CD14-positive monocyte (primary cell): Measurements from ENCODE around the gene VOPP1. TPM values are rescaled to one million over a fixed set of nuclear protein-coding genes. Genes with fewer than 3 reads are reported as not detected.

Experiments used
- DNase-seq, 3 donors: peaks; one replicate each; pipeline ENCODE4 v3.0.0-alpha.2; 2011 to 2022
- H2AFZ ChIP-seq: 2 replicates; pipeline ENCODE4 v1.6.0; 2012; ENCODE audit warnings: mild to moderate bottlenecking, low read depth, low read length, inconsistent platforms; ENCODE audit not compliant: insufficient read depth, poor library complexity, severe bottlenecking
- H3K27ac ChIP-seq, 2 donors: 1 replicate in 1 of 2; 2 replicates in 1 of 2; pipeline ENCODE4 v1.5.1; 2012 to 2013; ENCODE audit warnings: low read length in 2 of 2, control low read depth in 1 of 2, inconsistent platforms in 1 of 2, low read depth in 1 of 2, mild to moderate bottlenecking in 1 of 2
- H3K27me3 ChIP-seq, 2 donors: one replicate each; pipeline versions ENCODE4 v1.6.0 to v1.6.1; 2011 to 2013; ENCODE audit warnings: low read length in 2 of 2; ENCODE audit not compliant: control insufficient read depth in 2 of 2, insufficient read depth in 2 of 2
- H3K36me3 ChIP-seq, 2 donors: replicated peaks in 1 of 2; 1 replicate in 1 of 2; 2 replicates in 1 of 2; pipeline versions ENCODE4 v1.5.1 to v1.6.1; 2012 to 2013; ENCODE audit warnings: low read length in 2 of 2, control low read depth in 1 of 2, inconsistent platforms in 1 of 2, mild to moderate bottlenecking in 1 of 2; ENCODE audit not compliant: insufficient read depth in 2 of 2, control insufficient read depth in 1 of 2
- H3K4me1 ChIP-seq, 2 donors: 1 replicate in 1 of 2; 2 replicates in 1 of 2; pipeline versions ENCODE4 v1.5.1 to v1.6.1; 2012 to 2013; ENCODE audit warnings: low read length in 2 of 2, control low read depth in 1 of 2, inconsistent platforms in 1 of 2, mild to moderate bottlenecking in 1 of 2, moderate library complexity in 1 of 2; ENCODE audit not compliant: insufficient read depth in 2 of 2, control insufficient read depth in 1 of 2
- H3K4me2 ChIP-seq: replicated peaks from 2 replicates; pipeline ENCODE3; 2012; ENCODE audit warnings: low read length, moderate library complexity, mild to moderate bottlenecking; ENCODE audit not compliant: poor library complexity, severe bottlenecking; ENCODE audit errors: extremely low read depth
- H3K4me3 ChIP-seq, 3 experiments: fragments of 200-600 bp in 1 of 3; sonication (generic) in 1 of 3; replicated peaks in 1 of 3; 1 replicate in 2 of 3; 2 replicates in 1 of 3; pipeline ENCODE4 v1.5.1; 2011 to 2013; ENCODE audit warnings: low read length in 3 of 3, mild to moderate bottlenecking in 3 of 3, control low read depth in 2 of 3, low read depth in 2 of 3, inconsistent platforms in 1 of 3, moderate library complexity in 1 of 3
- H3K79me2 ChIP-seq: 2 replicates; pipeline ENCODE4 v1.6.0; 2012; ENCODE audit warnings: mild to moderate bottlenecking, control low read depth, inconsistent platforms, low read length, moderate library complexity; ENCODE audit not compliant: insufficient read depth
- H3K9ac ChIP-seq: 2 replicates; pipeline ENCODE4 v1.6.0; 2017; ENCODE audit warnings: low read length, mild to moderate bottlenecking; ENCODE audit not compliant: insufficient read depth, poor library complexity, severe bottlenecking
- H3K9me3 ChIP-seq, 2 donors: replicated peaks in 1 of 2; 1 replicate in 1 of 2; 2 replicates in 1 of 2; pipeline versions ENCODE4 v1.5.1 to v1.6.1; 2012 to 2013; ENCODE audit warnings: low read length in 2 of 2, control low read depth in 1 of 2; ENCODE audit not compliant: control insufficient read depth in 1 of 2, insufficient read depth in 1 of 2
- H4K20me1 ChIP-seq: 2 replicates; pipeline ENCODE4 v1.6.0; 2012; ENCODE audit warnings: mild to moderate bottlenecking, low read length, control low read depth, moderate library complexity; ENCODE audit not compliant: insufficient read depth
- H3K27ac Mint-ChIP-seq, 7 donors: one replicate each; pipeline ENCODE4 v1.8.0; 2020; ENCODE audit warnings: mild to moderate bottlenecking in 7 of 7, mixed read lengths in 7 of 7, moderate library complexity in 6 of 7, inconsistent platforms in 2 of 7
- H3K27me3 Mint-ChIP-seq, 3 donors: one replicate each; pipeline ENCODE4 v1.8.0; 2021 to 2022; ENCODE audit warnings: low read depth in 3 of 3, mild to moderate bottlenecking in 3 of 3, mixed read lengths in 3 of 3, moderate library complexity in 3 of 3, inconsistent platforms in 1 of 3
- H3K36me3 Mint-ChIP-seq, 2 donors: one replicate each; pipeline ENCODE4 v1.8.0; 2020; ENCODE audit warnings: mixed read lengths in 2 of 2, inconsistent platforms in 1 of 2, mild to moderate bottlenecking in 1 of 2
- H3K4me1 Mint-ChIP-seq: one replicate; pipeline ENCODE4 v1.8.0; 2020; ENCODE audit warnings: mild to moderate bottlenecking, mixed read lengths
- H3K4me3 Mint-ChIP-seq, 2 donors: one replicate each; pipeline ENCODE4 v1.8.0; 2020; ENCODE audit warnings: mild to moderate bottlenecking in 2 of 2, mixed read lengths in 2 of 2, moderate library complexity in 1 of 2
- H3K9me3 Mint-ChIP-seq, 7 donors: one replicate each; pipeline ENCODE4 v1.8.0; 2020 to 2022; ENCODE audit warnings: mixed read lengths in 7 of 7, mild to moderate bottlenecking in 6 of 7, moderate library complexity in 6 of 7, inconsistent platforms in 2 of 7
- WGBS: methylation state at CpG from one replicate; pipeline ENCODE4 v1.1.5; 2013; ENCODE audit warnings: missing lambda C conversion rate; ENCODE audit not compliant: insufficient coverage; 5-methylcytosine and 5-hydroxymethylcytosine counted together
- intact Hi-C, 2 donors: fragments of 100-400 bp; cut with micrococcal nuclease; formaldehyde crosslinking; loops; one replicate each; pipeline versions ENCODE4 v1.15.0 to v1.15.1; 2023
- polyA plus RNA-seq, 3 donors: library from polyadenylated mRNA; depleted of rRNA in 1 of 3; unstranded in 2 of 3; stranded (reverse) in 1 of 3; fragments of 300-500 nt in 2 of 3; fragments of >200 nt in 1 of 3; fragmentation: Illumina TruSeq in 2 of 3; gene quantifications; 1 replicate in 2 of 3; 2 replicates in 1 of 3; pipeline ENCODE4 v1.2.3, GENCODE V29; 2012 to 2021
- TF ChIP-seq, protein P1 (sequence below): fragments of 200-600 bp; IDR thresholded peaks from one replicate; pipeline ENCODE4 v1.8.0; 2022; ENCODE audit warnings: antibody characterized with exemption, mild to moderate bottlenecking

Gene VOPP1
- polyA plus RNA-seq, 3 donors: 16.7 to 22.1 (median 18.0) TPM

DNA sequence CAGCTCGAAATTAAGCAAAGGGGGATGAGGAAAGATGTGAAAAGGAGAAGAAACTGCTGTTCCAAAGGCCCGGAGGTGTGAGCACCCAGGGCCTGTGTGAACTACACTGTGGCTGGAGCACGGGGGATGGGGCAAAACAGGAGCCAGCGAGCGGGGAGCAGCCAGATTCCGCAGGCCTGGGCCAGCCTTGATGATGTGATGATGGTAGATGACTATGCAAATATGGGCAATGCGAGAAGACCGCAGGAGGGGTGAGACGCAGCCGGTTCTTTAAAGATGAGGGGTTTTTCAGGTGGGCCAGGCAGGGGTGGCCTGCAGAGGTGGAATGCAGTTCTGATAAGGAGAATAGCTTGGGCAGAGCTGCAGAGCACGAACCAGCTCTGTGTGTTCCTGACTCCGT is 145.6 kb downstream of the VOPP1 start:
- DNase-seq: no peak
- Histone ChIP-seq H3K4me1 (no peaks in the 10 kb centered on the region), H3K9me3 (no peaks in the 10 kb centered on the region), H2AFZ (no peak overlapping the region), H3K9ac (no peak overlapping the region), H3K4me3 (no peak overlapping the region), H4K20me1 (no peaks in the 10 kb centered on the region), H3K79me2 (no peaks in the 10 kb centered on the region), H3K36me3 (peaks cover 7 to 25% of the 10 kb centered on the region in 2 donors), H3K27me3 (no peaks in the 10 kb centered on the region), H3K4me2 (no peak overlapping the region), H3K27ac (no peak overlapping the region)
- TF ChIP-seq, protein P1, sequence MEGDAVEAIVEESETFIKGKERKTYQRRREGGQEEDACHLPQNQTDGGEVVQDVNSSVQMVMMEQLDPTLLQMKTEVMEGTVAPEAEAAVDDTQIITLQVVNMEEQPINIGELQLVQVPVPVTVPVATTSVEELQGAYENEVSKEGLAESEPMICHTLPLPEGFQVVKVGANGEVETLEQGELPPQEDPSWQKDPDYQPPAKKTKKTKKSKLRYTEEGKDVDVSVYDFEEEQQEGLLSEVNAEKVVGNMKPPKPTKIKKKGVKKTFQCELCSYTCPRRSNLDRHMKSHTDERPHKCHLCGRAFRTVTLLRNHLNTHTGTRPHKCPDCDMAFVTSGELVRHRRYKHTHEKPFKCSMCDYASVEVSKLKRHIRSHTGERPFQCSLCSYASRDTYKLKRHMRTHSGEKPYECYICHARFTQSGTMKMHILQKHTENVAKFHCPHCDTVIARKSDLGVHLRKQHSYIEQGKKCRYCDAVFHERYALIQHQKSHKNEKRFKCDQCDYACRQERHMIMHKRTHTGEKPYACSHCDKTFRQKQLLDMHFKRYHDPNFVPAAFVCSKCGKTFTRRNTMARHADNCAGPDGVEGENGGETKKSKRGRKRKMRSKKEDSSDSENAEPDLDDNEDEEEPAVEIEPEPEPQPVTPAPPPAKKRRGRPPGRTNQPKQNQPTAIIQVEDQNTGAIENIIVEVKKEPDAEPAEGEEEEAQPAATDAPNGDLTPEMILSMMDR: no peak
- H3K4me3 Mint-ChIP-seq: no peak overlapping the region
- peaks cover 25 to 27% of the 10 kb centered on the region in 2 donors for H3K36me3 Mint-ChIP-seq
- peaks cover 8% of the 10 kb centered on the region for H3K4me1 Mint-ChIP-seq
- peaks cover 0 to 3% (median 0%) of the 10 kb centered on the region in 3 donors for H3K27me3 Mint-ChIP-seq
- intact Hi-C loops: no loop called here
- H3K9me3 Mint-ChIP-seq: no peaks in the 10 kb centered on the region
- H3K27ac Mint-ChIP-seq: peak overlapping the region in 1 of 7 donors; percentile 7
- 89% methylated on average over 12 of the region's 12 CpGs for WGBS

- intact Hi-C loops: no loop called here
- H3K9ac ChIP-seq: no peak overlapping the region
- no peaks in the 10 kb centered on the region for H3K9me3 Mint-ChIP-seq
These were observed 147.1 kb downstream of the VOPP1 start for GRCh38 chr7:55425141-55425752.

More at GRCh38 chr7:55425141-55425752, 147.1 kb downstream of the VOPP1 start:
- H3K9me3 ChIP-seq: no peaks in the 10 kb centered on the region
- no peak overlapping the region for H3K4me3 ChIP-seq
- H3K36me3 Mint-ChIP-seq: peaks cover 25 to 26% of the 10 kb centered on the region in 2 donors
- H3K27ac ChIP-seq: peak overlapping the region in 1 of 2 donors; percentile 18
- H3K4me1 Mint-ChIP-seq: peaks cover 8% of the 10 kb centered on the region
- no peaks in the 10 kb centered on the region for H3K79me2 ChIP-seq
- no peak overlapping the region for H2AFZ ChIP-seq
- no peak overlapping the region for H3K4me2 ChIP-seq
- no peak overlapping the region for H3K4me3 Mint-ChIP-seq
- peak in 1 of 3 donors; percentile 6 for DNase-seq
- H3K27ac Mint-ChIP-seq: peak overlapping the region in 1 of 7 donors; percentile 44
- 20% methylated on average over 9 of the region's 11 CpGs for WGBS
- TF ChIP-seq, protein P1: no peak
- H3K27me3 ChIP-seq: no peaks in the 10 kb centered on the region
- H3K36me3 ChIP-seq: peaks cover 7 to 16% of the 10 kb centered on the region in 2 donors
- no peaks in the 10 kb centered on the region for H4K20me1 ChIP-seq
- H3K27me3 Mint-ChIP-seq: peaks cover 0 to 3% (median 0%) of the 10 kb centered on the region in 3 donors
- H3K4me1 ChIP-seq: no peaks in the 10 kb centered on the region
